ENCODE data around the gene PAK1.
A peak's percentile ranks its signal among the peaks of the same experiment; 100 is the strongest.

PAK1 gene

DNA sequence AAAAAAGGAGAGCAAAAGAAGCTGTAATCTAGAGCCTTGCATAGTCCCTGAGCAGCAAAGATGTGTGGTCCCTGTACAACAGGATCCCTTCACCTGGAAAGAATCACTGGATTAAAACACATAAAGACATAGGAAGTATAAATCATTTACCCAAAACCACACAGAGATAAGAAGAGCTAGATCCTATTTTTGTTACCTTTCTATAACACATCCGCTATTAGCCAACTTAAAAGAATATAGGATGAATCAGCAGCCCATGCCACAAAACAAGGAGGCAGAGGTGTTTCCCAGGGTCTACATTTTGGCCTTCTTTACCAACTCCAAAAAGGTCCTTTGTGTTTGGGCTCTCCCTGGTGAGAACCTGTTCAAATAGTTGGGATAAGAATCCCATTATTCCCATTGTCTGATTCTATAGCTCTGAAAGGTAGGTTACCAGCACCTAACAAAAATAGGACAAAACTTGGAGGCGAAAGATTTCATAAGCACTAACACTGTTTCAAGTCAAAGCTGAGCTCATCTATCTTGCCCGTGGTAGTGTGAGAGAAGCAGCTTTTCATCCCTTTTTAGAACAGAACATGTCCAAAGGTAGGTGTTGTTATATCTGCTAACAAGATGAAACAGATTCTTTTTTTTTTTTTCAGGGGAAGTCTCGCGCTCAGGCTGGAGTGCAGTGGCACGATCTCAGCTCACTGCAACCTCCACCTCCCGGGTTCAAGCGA is 26.8 kb downstream of the PAK1 start:
- Histone ChIP-seq H3K4me3 (replicated peaks; ENCODE audit: insufficient read depth, low read length) (no peak overlapping the region), H3K27me3 (ENCODE audit: insufficient read depth, poor library complexity, severe bottlenecking) (no peaks in the 10 kb centered on the region), H3K27ac (replicated peaks) (no peak overlapping the region)
- TF ChIP-seq, protein P1, sequence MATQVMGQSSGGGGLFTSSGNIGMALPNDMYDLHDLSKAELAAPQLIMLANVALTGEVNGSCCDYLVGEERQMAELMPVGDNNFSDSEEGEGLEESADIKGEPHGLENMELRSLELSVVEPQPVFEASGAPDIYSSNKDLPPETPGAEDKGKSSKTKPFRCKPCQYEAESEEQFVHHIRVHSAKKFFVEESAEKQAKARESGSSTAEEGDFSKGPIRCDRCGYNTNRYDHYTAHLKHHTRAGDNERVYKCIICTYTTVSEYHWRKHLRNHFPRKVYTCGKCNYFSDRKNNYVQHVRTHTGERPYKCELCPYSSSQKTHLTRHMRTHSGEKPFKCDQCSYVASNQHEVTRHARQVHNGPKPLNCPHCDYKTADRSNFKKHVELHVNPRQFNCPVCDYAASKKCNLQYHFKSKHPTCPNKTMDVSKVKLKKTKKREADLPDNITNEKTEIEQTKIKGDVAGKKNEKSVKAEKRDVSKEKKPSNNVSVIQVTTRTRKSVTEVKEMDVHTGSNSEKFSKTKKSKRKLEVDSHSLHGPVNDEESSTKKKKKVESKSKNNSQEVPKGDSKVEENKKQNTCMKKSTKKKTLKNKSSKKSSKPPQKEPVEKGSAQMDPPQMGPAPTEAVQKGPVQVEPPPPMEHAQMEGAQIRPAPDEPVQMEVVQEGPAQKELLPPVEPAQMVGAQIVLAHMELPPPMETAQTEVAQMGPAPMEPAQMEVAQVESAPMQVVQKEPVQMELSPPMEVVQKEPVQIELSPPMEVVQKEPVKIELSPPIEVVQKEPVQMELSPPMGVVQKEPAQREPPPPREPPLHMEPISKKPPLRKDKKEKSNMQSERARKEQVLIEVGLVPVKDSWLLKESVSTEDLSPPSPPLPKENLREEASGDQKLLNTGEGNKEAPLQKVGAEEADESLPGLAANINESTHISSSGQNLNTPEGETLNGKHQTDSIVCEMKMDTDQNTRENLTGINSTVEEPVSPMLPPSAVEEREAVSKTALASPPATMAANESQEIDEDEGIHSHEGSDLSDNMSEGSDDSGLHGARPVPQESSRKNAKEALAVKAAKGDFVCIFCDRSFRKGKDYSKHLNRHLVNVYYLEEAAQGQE (IDR thresholded peaks at IDR 0.05; ENCODE audit: insufficient replicate concordance, low read depth): no peak
- TF ChIP-seq POLR2AphosphoS5 (IDR thresholded peaks at IDR 0.05; ENCODE audit: low read depth) (no peak), CTCF (IDR thresholded peaks at IDR 0.05; ENCODE audit: insufficient read depth, low read length) (no peak)
- DNase-seq (ENCODE audit: low read depth in 1 of 2, low spot score in 1 of 2): no peak

DNA sequence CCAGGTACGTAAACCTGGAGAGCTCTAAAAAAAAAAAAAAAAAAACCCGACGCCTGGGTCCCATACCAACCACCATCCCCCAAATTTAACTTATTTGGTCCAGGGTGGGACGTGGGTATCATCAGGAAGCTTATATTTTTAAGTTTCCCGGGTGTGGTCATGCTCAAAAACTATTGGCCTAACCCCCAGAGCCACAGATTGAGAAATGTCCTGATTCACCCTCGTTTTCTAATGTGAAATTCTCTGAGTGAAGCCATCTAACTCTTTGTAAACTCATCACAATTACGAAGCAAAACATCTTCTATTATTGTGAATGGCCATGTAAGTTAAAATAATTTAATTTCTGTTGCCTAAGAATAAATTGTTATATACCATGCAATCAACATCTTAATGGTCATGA is 29.6 kb downstream of the PAK1 start:
- Histone ChIP-seq H3K27me3 (ENCODE audit: insufficient read depth, poor library complexity, severe bottlenecking) (no peaks in the 10 kb centered on the region), H3K27ac (replicated peaks) (no peak overlapping the region), H3K4me3 (replicated peaks; ENCODE audit: insufficient read depth, low read length) (no peak overlapping the region)
- no peak for TF ChIP-seq POLR2AphosphoS5 (IDR thresholded peaks at IDR 0.05; ENCODE audit: low read depth)
- no peak for TF ChIP-seq GABPA (IDR thresholded peaks at IDR 0.05; ENCODE audit: low read depth)
- TF ChIP-seq SPI1 (IDR thresholded peaks at IDR 0.05; ENCODE audit: borderline replicate concordance, low read depth): no peak
- TF ChIP-seq, protein P1 (IDR thresholded peaks at IDR 0.05; ENCODE audit: insufficient replicate concordance, low read depth): no peak
- no peak for TF ChIP-seq CTCF (IDR thresholded peaks at IDR 0.05; ENCODE audit: insufficient read depth, low read length)
- peak in 1 of 2 experiments; percentile 22 for DNase-seq (ENCODE audit: low read depth in 1 of 2, low spot score in 1 of 2)

GRCh38 chr11:77442394-77443053 is 31.4 kb downstream of the PAK1 start:
- no peak overlapping the region for H3K27ac ChIP-seq (replicated peaks)
- no peak overlapping the region for H3K4me3 ChIP-seq (replicated peaks; ENCODE audit: insufficient read depth, low read length)
- no peak for DNase-seq (ENCODE audit: low read depth in 1 of 2, low spot score in 1 of 2)
- H3K27me3 ChIP-seq (ENCODE audit: insufficient read depth, poor library complexity, severe bottlenecking): no peaks in the 10 kb centered on the region
- no peak for TF ChIP-seq POLR2AphosphoS5 (IDR thresholded peaks at IDR 0.05; ENCODE audit: low read depth)
- TF ChIP-seq SPI1 (IDR thresholded peaks at IDR 0.05; ENCODE audit: borderline replicate concordance, low read depth): no peak
- no peak for TF ChIP-seq GABPA (IDR thresholded peaks at IDR 0.05; ENCODE audit: low read depth)
- TF ChIP-seq, protein P1 (IDR thresholded peaks at IDR 0.05; ENCODE audit: insufficient replicate concordance, low read depth): no peak
- TF ChIP-seq CTCF (IDR thresholded peaks at IDR 0.05; ENCODE audit: insufficient read depth, low read length): no peak
